NB4 (cell line): ENCODE measurements around the gene IL34.

ENCODE experiments used
- MYC ChIP-seq: IDR thresholded peaks from 2 replicates; pipeline ENCODE4 v1.6.1; 2011; ENCODE audit warnings: low read depth, low read length
- POLR2A ChIP-seq: IDR thresholded peaks from 2 replicates; pipeline ENCODE4 v1.6.1; 2011; ENCODE audit warnings: mild to moderate bottlenecking; ENCODE audit not compliant: insufficient read length; ENCODE audit errors: extremely low read depth
- TF ChIP-seq, protein P1 (sequence below): IDR thresholded peaks from one replicate; pipeline ENCODE4 v1.5.1; 2012; ENCODE audit warnings: low read depth, low read length
- TF ChIP-seq, protein P2 (sequence below): IDR thresholded peaks from 2 replicates; pipeline ENCODE4 v1.6.1; 2011; ENCODE audit warnings: low read depth, low read length

DNA sequence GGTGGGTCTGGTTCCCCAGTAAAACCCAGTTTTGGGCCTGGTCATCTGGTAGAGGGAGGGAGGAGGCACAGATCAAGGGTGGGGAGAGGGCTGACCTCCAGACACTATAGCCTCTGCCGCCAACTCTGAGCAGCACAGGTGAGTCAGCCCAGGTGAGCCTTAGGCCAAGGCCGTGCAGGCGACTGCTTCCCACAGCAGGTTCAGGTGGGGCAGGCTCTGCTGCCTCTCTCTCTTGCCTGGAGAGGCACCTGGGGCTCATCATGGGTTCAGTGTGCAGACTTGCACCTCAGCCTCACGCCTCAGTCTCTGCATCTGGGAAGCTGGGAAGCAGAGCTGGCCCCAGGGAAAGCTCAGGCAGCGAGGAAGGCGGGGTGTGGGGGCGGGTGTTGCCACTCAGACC is 37.8 kb upstream of the IL34 start:
- TF ChIP-seq, protein P1, sequence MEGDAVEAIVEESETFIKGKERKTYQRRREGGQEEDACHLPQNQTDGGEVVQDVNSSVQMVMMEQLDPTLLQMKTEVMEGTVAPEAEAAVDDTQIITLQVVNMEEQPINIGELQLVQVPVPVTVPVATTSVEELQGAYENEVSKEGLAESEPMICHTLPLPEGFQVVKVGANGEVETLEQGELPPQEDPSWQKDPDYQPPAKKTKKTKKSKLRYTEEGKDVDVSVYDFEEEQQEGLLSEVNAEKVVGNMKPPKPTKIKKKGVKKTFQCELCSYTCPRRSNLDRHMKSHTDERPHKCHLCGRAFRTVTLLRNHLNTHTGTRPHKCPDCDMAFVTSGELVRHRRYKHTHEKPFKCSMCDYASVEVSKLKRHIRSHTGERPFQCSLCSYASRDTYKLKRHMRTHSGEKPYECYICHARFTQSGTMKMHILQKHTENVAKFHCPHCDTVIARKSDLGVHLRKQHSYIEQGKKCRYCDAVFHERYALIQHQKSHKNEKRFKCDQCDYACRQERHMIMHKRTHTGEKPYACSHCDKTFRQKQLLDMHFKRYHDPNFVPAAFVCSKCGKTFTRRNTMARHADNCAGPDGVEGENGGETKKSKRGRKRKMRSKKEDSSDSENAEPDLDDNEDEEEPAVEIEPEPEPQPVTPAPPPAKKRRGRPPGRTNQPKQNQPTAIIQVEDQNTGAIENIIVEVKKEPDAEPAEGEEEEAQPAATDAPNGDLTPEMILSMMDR, result no peak
- no peak for TF ChIP-seq POLR2A
- TF ChIP-seq MYC, result no peak
- TF ChIP-seq, protein P2, sequence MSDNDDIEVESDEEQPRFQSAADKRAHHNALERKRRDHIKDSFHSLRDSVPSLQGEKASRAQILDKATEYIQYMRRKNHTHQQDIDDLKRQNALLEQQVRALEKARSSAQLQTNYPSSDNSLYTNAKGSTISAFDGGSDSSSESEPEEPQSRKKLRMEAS, result no peak
